ENCODE results near the gene USP5.

USP5 gene

GRCh38 chr12:6825398-6826124, 26.4 kb upstream of the USP5 start:
- in situ Hi-C loops (cut with MboI; ENCODE audit: low sequenced_read_pairs, unreplicated experiment), result loop anchor here (10.0 kb wide), 1 partner anchor 71 kb away; the partner anchor contains the start of gene MLF2
- DNase-seq (ENCODE audit: low spot score), result peak; percentile 94
- TF ChIP-seq, protein P1, sequence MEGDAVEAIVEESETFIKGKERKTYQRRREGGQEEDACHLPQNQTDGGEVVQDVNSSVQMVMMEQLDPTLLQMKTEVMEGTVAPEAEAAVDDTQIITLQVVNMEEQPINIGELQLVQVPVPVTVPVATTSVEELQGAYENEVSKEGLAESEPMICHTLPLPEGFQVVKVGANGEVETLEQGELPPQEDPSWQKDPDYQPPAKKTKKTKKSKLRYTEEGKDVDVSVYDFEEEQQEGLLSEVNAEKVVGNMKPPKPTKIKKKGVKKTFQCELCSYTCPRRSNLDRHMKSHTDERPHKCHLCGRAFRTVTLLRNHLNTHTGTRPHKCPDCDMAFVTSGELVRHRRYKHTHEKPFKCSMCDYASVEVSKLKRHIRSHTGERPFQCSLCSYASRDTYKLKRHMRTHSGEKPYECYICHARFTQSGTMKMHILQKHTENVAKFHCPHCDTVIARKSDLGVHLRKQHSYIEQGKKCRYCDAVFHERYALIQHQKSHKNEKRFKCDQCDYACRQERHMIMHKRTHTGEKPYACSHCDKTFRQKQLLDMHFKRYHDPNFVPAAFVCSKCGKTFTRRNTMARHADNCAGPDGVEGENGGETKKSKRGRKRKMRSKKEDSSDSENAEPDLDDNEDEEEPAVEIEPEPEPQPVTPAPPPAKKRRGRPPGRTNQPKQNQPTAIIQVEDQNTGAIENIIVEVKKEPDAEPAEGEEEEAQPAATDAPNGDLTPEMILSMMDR (IDR thresholded peaks at IDR 0.05; ENCODE audit: borderline replicate concordance, control extremely low read depth, extremely low read depth, insufficient read depth, missing control alignments), result peak; percentile 91

GRCh38 chr12:6826125-6826733, 25.7 kb upstream of the USP5 start:
- DNase-seq (ENCODE audit: low spot score), result no peak
- TF ChIP-seq, protein P1 (IDR thresholded peaks at IDR 0.05; ENCODE audit: borderline replicate concordance, control extremely low read depth, extremely low read depth, insufficient read depth, missing control alignments), result no peak
- in situ Hi-C loops (cut with MboI; ENCODE audit: low sequenced_read_pairs, unreplicated experiment), result loop anchor here (10.0 kb wide), 1 partner anchor 71 kb away; the partner anchor contains the start of gene MLF2

DNA sequence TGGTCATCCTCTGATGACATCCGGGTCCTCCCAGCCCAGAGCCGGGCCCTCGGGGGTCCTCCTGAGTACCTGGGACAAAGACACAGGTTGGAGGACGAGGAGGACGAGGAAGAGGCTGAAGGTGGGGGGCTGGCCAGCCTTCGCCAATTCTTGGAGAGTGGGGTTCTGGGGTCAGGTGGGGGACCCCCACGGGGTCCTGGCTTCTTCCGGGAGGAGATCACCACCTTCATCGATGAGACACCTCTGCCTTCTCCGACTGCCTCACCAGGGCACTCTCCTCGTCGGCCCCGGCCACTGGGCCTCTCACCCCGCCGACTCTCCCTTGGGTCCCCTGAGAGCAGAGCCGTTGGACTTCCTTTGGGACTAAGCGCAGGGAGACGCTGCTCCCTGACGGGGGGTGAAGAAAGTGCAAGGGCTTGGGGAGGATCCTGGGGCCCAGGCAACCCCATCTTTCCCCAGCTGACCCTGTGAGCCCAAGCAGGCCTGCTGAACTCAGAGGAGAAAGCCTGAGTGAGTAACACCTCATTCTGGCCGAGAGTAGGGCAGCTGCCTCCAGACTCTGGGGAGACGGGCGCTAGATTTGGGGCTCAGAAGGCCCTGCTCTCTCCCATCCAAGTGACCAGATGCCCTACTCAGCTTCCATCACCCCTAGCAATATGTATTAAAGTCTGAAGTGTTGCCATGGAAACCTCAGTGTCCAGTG, 25.1 kb upstream of the USP5 start:
- TF ChIP-seq, protein P1 (IDR thresholded peaks at IDR 0.05; ENCODE audit: borderline replicate concordance, control extremely low read depth, extremely low read depth, insufficient read depth, missing control alignments), result no peak
- in situ Hi-C loops (cut with MboI; ENCODE audit: low sequenced_read_pairs, unreplicated experiment), result loop anchor here (10.0 kb wide), 1 partner anchor 72 kb away; the partner anchor contains the start of gene MLF2
- no peak for DNase-seq (ENCODE audit: low spot score)

DNA sequence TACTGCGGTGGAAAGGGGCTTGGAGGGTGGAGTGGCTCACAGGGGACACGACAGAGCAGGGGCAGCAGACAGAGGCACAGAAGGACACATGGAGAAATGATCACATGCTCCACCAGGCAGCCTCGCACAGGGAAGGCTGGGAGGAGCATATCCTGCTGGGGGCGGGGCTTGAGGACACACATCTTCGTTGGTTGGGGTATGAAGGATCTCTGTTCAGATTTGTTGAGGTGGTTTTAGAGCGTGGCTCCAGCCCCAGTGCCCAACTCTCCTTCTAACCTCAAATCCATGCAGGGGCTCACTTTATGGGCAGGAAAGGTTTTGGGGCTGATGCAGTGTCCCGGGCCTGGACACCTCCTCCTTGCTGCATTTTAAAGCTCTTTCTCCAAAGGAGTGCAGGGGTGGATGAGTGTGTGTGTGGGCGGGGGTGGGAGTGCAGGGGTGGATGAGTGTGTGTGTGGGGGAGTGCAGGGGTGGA, 24.5 kb upstream of the USP5 start:
- in situ Hi-C loops (cut with MboI; ENCODE audit: low sequenced_read_pairs, unreplicated experiment), result loop anchor here (10.0 kb wide), 1 partner anchor 73 kb away; the partner anchor contains the start of gene MLF2
- TF ChIP-seq, protein P1 (IDR thresholded peaks at IDR 0.05; ENCODE audit: borderline replicate concordance, control extremely low read depth, extremely low read depth, insufficient read depth, missing control alignments), result no peak
- DNase-seq (ENCODE audit: low spot score), result peak; percentile 68

DNA sequence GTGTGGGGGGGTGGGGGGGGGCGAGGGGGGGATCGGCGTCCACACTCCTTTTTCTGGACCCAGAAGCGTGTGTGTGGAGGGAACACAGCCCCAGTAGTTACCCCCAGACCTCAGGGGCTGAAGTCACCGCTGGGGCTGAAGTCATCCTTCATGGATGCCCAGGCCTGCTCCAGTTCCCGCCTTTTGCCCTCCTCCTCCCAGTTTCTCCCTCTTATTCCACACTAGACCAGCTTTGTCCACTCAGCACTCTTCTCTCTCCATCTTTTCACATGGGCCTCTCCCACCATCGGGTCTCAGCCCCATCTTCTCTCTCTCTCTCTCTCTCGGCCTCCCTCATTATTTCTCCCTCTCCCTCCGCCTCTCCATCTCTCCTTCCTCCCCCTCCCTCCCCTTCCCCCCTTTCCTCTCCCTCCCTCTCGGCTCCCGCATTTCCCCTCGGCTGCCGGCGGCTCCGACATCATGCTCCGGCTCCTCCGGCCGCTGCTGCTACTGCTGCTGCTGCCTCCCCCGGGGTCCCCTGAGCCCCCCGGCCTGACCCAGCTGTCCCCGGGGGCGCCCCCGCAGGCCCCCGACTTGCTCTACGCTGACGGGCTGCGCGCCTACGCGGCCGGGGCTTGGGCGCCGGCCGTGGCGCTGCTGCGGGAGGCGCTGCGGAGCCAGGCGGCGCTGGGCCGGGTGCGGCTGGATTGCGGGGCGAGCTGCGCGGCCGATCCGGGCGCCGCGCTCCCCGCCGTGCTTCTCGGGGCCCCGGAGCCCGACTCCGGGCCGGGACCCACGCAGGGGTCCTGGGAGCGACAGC, 23.8 kb upstream of the USP5 start, which contains the start of gene P3H3:
P3H3 (plus strand) TSS at position 426 of the 799 bp plus-strand sequence; CDS start at position 460, 34 bp downstream.
- no peak for DNase-seq (ENCODE audit: low spot score)
- TF ChIP-seq, protein P1 (IDR thresholded peaks at IDR 0.05; ENCODE audit: borderline replicate concordance, control extremely low read depth, extremely low read depth, insufficient read depth, missing control alignments), result peak; percentile 22
- in situ Hi-C loops (cut with MboI; ENCODE audit: low sequenced_read_pairs, unreplicated experiment), result loop anchor here (10.0 kb wide), 1 partner anchor 73 kb away; the partner anchor contains the start of gene MLF2

All from GM13976 (cell line).